Measurements from ENCODE around the gene MAP2K1.

Gene MAP2K1

GRCh38 chr15:66394472-66394871 is 7.8 kb downstream of the MAP2K1 start:
- DNase-seq (ENCODE audit: low read depth) = no peak

DNA sequence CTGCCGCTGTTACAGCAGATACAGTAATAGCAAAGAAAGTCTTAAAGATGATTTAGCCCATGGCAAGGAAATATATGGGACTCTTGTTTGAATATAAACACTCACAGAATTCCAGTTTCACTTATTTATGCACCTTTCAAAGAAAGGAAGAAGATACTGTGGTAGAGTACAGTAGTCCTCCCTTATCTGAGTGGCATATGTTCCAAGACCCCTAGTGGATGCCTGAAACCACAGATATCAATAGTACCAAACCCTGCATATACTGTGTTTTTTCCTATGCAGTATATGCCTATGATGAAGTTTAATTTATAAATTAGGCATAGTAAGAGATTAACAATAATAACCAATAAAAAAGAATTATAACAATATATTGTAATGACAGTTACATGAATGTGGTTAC is 8.2 kb downstream of the MAP2K1 start:
- no peak for DNase-seq (ENCODE audit: low read depth)

- no peak for DNase-seq (ENCODE audit: low read depth)
Measured at GRCh38 chr15:66399276-66399675, 12.6 kb downstream of the MAP2K1 start.

- DNase-seq (ENCODE audit: low read depth) = no peak
Measured at GRCh38 chr15:66400351-66400774, 13.7 kb downstream of the MAP2K1 start.

DNA sequence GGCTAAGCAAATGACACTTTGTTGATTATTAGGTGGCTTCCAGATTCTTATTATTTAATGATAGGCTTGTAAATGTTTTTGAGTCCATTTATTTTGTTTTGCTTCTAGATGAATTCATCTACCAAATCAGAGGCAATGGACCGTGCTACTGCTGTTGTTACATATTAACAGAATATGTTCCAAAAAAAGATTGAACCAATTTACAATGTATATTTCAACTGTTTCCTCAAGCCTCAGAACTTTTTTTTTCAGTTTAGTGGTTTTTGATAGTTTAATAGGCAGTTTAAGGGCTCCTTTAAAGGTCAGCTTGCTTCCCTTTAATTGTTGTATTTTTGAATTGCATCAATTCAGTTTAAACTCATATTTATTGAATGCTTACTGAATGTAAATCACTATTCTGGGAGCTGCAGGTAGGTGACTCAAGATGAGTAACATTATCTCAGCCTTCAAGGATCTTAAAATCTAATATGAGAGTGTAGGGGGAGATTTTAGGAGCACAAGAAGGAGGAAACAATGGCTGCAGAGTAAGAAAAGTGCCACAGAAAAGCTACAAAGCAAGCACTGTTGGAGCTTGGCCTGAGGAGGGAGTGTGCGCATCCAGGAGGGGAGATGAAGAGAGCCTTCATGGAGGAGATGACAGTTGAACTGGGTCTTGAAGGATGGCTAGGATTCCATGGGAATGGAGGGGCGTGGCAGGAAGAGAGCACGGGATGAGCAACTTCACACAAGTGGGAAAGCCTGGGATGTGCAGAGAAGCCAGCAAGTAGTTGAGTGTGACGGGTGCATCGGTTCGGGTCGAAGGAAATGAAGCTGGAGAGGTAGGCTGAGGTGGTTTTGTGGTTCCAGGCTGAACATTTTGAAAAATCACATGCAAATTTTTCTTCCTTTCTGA is 14.7 kb downstream of the MAP2K1 start:
- DNase-seq (ENCODE audit: low read depth) = no peak

- no peak for DNase-seq (ENCODE audit: low read depth)
Measured at GRCh38 chr15:66402761-66403284, 16.1 kb downstream of the MAP2K1 start.

- DNase-seq (ENCODE audit: low read depth) = no peak
Measured at GRCh38 chr15:66403323-66403722, 16.6 kb downstream of the MAP2K1 start.

GRCh38 chr15:66404122-66404521 is 17.4 kb downstream of the MAP2K1 start:
- DNase-seq (ENCODE audit: low read depth) = no peak

- DNase-seq (ENCODE audit: low read depth) = no peak
Measured at GRCh38 chr15:66404532-66404931, 17.8 kb downstream of the MAP2K1 start.

GRCh38 chr15:66405007-66405406 is 18.3 kb downstream of the MAP2K1 start:
- no peak for DNase-seq (ENCODE audit: low read depth)

DNA sequence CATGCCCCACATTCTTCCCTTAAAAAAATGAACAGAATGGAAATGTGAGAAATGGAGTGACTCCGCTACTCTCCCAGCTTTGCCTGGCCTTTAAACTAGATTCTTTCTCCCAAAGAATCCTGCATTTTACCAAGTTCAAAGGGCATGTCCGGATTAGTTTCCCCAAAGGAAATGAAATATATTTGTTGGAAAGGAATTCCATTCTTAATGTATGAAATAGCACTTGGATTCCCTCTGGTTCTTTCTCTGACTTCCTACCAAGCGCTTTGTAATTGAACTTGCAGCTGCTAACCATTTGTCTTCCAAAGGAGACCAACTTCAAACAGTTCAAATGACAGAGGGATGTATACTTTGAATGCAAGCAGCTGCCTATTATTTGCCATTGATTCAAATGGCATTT is 18.9 kb downstream of the MAP2K1 start:
- no peak for DNase-seq (ENCODE audit: low read depth)

DNA sequence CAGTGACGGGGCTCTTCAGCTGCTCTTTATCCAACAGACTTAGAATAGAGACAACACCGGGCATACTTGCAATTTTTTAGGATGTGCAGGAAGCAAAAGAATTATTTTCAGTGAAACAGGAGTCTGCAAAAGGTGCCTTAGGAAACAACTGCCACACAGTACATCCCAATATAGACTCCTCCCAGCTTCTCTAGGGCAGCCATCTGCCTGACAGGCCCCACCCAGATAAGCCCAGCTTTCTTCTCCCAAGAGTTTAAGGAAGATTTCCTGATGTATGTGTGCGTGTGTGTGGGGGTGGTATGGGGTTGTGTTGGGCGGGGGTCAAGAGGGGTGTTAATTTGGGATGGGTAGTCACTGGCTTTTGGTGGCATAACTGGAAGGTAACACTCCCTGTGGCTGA is 21.5 kb downstream of the MAP2K1 start:
- no peak for DNase-seq (ENCODE audit: low read depth)

DNA sequence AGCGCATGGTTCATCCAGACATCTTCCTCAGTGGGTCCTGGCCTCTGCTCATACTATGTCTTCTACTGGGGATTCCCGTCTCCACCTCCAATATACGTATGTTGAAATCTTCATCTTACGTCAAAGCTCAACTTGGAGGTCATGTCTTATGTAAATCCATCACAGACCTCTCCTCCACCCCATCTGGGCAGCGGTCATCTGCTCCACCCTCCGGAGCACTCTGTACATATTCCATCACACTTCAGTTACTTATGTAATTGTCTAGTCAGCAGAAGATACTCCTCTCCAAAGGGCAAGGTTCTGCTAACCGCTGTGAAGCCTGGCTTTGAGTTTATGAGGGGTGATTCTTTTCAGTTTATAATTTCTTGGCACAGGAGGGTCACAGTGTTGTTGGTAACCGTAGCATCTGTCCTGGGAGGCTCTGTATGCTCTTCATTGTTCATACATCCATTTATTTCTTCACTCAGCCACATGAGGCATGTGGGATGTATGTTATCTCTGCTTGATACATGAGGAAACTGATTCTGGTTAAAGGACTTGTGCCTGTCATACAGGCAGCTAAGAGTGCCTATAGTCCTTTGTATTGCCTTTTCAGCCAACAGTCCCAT is 22.1 kb downstream of the MAP2K1 start:
- DNase-seq (ENCODE audit: low read depth) = no peak

DNA sequence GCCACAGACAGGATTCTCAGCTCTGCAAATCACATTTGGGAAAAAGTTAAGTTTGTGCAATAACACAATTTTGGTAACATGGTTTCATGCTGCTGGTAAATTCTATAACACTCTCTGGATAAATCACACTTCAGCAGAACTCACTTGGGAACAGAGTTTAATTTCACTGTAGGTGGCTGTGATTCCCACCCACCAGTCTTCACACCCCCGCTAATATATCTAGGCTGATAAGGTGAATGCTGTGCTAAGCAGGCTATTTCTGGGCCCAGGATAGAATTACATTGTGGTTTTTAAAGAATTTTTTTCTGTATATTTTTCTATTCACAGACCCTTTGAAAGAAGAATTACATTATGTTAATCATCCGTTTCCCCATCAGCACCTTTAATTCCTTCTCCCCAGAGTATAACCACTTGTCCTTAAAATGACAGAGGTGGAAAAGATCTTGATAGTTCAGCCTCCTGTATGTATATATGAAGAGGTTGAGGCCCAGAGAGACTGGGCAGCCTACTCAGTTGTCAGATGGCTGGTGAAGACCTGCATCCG is 22.9 kb downstream of the MAP2K1 start:
- no peak for DNase-seq (ENCODE audit: low read depth)

DNA sequence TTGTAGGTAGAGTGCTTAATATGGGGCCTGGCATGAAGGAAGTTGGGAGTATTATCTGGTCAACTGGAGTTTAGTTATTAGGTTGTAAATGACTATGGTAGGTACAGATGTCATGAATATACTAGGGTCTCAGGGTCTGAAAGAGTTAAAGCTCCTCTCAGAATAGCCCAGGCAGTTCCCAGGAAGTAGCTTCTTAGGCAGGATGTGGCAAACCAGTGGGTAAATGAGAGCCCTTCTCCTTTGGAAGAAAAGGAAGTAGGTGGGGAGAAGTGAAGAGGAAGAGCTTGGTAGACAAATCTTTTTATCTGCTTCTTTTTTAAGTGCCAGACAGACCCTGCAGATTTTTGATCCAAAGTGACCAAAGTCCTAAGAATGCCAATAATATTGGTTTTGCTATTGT is 24.5 kb downstream of the MAP2K1 start:
- DNase-seq (ENCODE audit: low read depth) = no peak

GRCh38 chr15:66412220-66412619 is 25.5 kb downstream of the MAP2K1 start:
- DNase-seq (ENCODE audit: low read depth) = no peak

DNA sequence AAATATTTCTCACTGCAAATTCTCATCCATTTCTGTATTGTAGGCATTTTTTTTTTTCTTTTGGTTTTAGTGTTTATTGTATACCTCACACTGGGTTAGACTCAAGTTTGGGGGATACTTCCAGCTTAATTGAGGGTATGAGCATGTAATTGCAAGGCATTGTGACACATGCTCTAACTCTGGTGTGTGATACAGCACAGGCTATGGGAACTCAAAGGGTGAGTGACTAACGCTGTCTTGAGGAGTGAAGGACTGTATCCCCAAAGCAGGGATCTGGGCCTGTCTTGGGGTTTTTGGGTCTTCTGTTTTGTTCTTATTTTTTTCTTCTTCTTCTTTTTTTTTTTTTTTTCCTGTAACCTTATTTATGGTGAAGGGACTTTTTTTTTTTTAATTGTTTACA is 26.9 kb downstream of the MAP2K1 start:
- no peak for DNase-seq (ENCODE audit: low read depth)

- no peak for DNase-seq (ENCODE audit: low read depth)
Measured at GRCh38 chr15:66415360-66415759, 28.6 kb downstream of the MAP2K1 start.

- no peak for DNase-seq (ENCODE audit: low read depth)
Measured at GRCh38 chr15:66417736-66418135, 31.0 kb downstream of the MAP2K1 start.

- DNase-seq (ENCODE audit: low read depth) = no peak
Measured at GRCh38 chr15:66419471-66419870, 32.8 kb downstream of the MAP2K1 start.

DNA sequence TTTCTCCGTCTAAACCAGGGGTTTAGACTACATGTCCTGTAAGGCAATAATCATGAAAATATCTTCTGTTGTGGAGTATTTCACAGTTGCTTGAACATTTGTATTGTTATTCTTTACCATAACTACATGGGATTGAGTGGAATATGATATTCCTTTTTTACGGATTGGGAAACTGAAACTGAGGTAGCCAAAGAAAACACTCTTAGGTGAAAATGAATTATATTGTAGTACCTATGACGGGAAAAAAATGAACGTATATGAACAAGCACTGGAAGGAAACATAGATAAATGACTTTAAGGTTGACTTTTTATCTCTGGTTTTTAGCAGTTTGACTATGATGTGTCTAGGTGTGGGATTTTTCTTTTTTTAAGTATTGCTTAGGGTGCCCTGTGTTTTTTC is 35.6 kb downstream of the MAP2K1 start:
- no peak for DNase-seq (ENCODE audit: low read depth)

DNA sequence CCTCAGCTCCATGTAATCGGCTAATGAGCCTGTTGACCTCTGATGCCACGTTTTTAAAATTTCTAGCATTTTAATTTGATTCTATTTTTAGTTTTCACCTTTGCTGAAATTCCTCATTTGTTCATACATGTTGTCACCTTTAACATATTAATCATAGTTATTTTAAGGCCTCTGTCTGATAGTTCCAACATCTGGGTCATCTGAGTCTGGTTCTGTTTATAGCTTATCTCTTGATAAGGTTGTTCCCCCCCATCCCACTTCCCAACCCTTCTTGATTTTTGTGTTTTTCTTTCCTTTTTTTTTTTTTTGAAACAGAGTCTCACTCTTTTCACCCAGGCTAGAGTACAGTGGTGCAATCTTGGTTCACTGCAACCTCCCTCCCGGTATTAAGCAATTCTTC is 36.4 kb downstream of the MAP2K1 start:
- no peak for DNase-seq (ENCODE audit: low read depth)

DNA sequence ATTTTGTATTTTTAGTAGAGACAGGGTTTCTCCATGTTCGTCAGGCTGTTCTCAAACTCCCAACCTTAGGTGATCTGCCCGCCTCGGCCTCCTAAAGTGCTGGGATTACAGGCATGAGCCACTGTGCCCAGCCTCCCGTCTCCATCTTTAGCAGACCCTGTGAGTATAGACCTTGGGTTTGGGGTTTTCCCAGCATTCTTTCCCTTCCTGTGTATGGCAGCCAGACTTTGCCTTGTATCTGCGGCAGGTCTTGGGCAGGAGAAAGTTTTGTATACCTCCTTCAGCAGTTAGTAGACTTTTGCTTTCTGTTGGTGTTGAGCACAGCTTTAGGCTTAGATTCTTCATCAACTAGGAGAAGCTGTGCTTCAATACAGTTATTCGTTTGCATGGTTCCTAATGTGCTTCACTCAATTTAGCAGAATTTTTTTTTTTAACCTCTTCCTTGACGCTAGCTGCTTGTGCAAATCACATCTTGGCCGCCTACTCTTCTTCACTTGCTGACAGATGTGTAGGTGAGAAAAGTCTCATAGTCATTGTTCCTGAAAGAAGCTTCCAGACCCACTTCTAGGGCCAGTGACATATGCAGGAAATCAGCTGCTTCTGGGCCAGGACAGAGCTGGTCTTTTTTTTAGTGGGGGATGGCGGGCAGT is 38.4 kb downstream of the MAP2K1 start:
- no peak for DNase-seq (ENCODE audit: low read depth)
